BE2C (cell line): ENCODE data around the gene CDC42SE2.
"Not testable (repeated sequence)": the region's sequence is repeated elsewhere in the genome, so short reads cannot be mapped to it uniquely, and the experiment has no call there.

Experiments used
- DNase-seq: peaks from one replicate; pipeline ENCODE4 v3.0.0-alpha.2; 2020
- H3K27me3 ChIP-seq: fragments of 250-450 bp; sonication (Bioruptor Pico); 2 replicates; pipeline ENCODE4 v1.5.1; 2020; ENCODE audit warnings: mild to moderate bottlenecking
- H3K36me3 ChIP-seq: fragments of 250-450 bp; sonication (Bioruptor Pico); 2 replicates; pipeline ENCODE4 v1.5.1; 2020; ENCODE audit warnings: mild to moderate bottlenecking
- H3K4me1 ChIP-seq: fragments of 250-450 bp; sonication (Bioruptor Pico); 2 replicates; pipeline ENCODE4 v1.5.1; 2020
- H3K4me3 ChIP-seq: 2 replicates; pipeline ENCODE4 v1.5.1; 2011; ENCODE audit warnings: low read depth, low read length
- H3K9me3 ChIP-seq: fragments of 250-450 bp; sonication (Bioruptor Pico); 2 replicates; pipeline ENCODE4 v1.5.1; 2020
- TF ChIP-seq, protein P1 (sequence below): IDR thresholded peaks from 2 replicates; pipeline ENCODE4 v1.5.1; 2012; ENCODE audit warnings: mild to moderate bottlenecking, low read depth, low read length

The CDC42SE2 gene

DNA sequence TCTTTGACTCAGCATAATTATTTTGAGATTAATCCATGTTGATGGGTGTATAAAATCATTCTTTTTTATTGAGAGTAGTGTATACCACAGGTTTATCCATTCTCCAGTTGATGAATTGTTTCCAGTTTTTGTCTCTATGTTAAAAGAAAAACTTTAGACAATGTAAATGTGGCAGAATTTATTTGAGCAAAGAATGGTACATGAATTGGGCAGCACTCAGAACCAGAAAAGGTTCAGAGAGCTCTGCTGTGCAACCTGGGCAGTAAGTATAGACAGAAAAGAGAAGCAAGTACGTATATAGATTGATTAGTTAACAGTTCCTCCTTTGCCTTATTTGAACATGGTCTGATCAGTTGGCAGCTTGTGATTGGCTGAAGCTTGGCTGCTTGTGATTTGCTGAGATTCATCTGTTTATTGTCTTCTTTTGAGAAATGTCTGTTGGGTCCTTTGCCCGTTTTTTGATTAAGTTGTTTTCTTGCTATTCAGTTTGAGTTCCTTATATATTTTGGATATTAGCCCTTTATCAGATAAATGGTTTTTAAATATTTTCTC is 41.4 kb downstream of the CDC42SE2 start:
- TF ChIP-seq, protein P1, sequence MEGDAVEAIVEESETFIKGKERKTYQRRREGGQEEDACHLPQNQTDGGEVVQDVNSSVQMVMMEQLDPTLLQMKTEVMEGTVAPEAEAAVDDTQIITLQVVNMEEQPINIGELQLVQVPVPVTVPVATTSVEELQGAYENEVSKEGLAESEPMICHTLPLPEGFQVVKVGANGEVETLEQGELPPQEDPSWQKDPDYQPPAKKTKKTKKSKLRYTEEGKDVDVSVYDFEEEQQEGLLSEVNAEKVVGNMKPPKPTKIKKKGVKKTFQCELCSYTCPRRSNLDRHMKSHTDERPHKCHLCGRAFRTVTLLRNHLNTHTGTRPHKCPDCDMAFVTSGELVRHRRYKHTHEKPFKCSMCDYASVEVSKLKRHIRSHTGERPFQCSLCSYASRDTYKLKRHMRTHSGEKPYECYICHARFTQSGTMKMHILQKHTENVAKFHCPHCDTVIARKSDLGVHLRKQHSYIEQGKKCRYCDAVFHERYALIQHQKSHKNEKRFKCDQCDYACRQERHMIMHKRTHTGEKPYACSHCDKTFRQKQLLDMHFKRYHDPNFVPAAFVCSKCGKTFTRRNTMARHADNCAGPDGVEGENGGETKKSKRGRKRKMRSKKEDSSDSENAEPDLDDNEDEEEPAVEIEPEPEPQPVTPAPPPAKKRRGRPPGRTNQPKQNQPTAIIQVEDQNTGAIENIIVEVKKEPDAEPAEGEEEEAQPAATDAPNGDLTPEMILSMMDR: no peak

DNA sequence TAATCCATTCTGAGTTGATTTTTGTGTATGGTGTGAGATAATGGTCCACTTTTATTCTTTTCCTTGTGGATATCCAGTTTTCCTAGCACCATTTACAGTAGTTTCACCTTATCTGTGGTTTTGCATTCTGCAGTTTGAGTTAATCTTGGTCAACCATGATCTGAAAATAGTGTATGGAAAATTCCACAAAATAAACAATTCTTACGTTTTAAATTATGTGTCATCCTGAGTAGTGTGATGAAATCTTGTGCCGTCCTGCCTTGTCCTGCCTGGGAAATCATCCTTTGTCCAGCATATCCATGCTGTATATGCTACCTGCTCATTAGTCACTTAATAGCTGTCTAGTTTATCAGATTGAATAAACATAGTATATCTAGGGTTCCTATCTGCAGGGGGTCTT is 42.1 kb downstream of the CDC42SE2 start:
- H3K27me3 ChIP-seq: no peaks in the 10 kb centered on the region
- H3K4me1 ChIP-seq: peaks cover 16% of the 10 kb centered on the region
- H3K36me3 ChIP-seq: no peaks in the 10 kb centered on the region
- DNase-seq: no peak
- TF ChIP-seq, protein P1: no peak
- no peaks in the 10 kb centered on the region; the same call in 1 of the 2 replicates for H3K9me3 ChIP-seq
- H3K4me3 ChIP-seq: no peak overlapping the region

More for the DNA sequence above, 41.4 kb downstream of the CDC42SE2 start:
- H3K4me3 ChIP-seq: no peak overlapping the region
- DNase-seq: no peak
- H3K4me1 ChIP-seq: peaks cover 16% of the 10 kb centered on the region
- H3K9me3 ChIP-seq: no peaks in the 10 kb centered on the region; the same call in 1 of the 2 replicates
- H3K36me3 ChIP-seq: no peaks in the 10 kb centered on the region
- H3K27me3 ChIP-seq: no peaks in the 10 kb centered on the region

- DNase-seq: peak; percentile 35
Measured at GRCh38 chr5:131312235-131312772, 48.5 kb downstream of the CDC42SE2 start.

GRCh38 chr5:131316026-131316425 is 52.2 kb downstream of the CDC42SE2 start:
- Histone ChIP-seq H3K9me3 (no peaks in the 10 kb centered on the region), H3K36me3 (no peaks in the 10 kb centered on the region), H3K4me1 (peaks cover 6% of the 10 kb centered on the region; the same call in 1 of the 2 replicates), H3K27me3 (no peaks in the 10 kb centered on the region), H3K4me3 (no peak overlapping the region)
- no peak for DNase-seq
- TF ChIP-seq, protein P1: no peak

More at GRCh38 chr5:131312235-131312772, 48.5 kb downstream of the CDC42SE2 start:
- H3K4me1 ChIP-seq, H3K9me3 ChIP-seq, H3K27me3 ChIP-seq, H3K4me3 ChIP-seq, H3K36me3 ChIP-seq: not testable (repeated sequence)

GRCh38 chr5:131316822-131317221 is 53.0 kb downstream of the CDC42SE2 start:
- Histone ChIP-seq H3K36me3 (no peaks in the 10 kb centered on the region), H3K27me3 (no peaks in the 10 kb centered on the region), H3K4me1 (peaks cover 6% of the 10 kb centered on the region; the same call in 1 of the 2 replicates), H3K9me3 (no peaks in the 10 kb centered on the region), H3K4me3 (no peak overlapping the region)
- DNase-seq: no peak
- TF ChIP-seq, protein P1: no peak

DNA sequence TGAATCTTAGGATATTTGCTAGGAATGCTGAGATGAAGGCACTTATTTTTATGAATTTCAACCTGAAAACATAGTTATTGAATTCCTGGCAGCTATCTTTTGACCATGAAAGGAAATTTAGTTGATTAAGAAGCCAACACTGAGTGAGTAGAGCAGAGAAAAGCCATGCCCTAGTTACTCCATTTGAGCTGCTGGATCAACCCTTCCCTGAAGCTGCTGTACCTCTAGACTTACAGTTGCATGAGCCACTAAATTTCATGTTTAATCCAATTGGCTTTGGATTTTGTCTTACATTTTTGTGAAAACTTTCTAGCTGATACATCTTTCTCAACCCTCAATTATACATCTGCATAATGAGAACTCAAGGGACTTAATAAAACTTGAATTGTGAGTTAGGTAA is 54.6 kb downstream of the CDC42SE2 start:
- TF ChIP-seq, protein P1: no peak
- DNase-seq: no peak
- Histone ChIP-seq H3K4me1 (peaks cover 6% of the 10 kb centered on the region; the same call in 1 of the 2 replicates), H3K4me3 (no peak overlapping the region), H3K36me3 (no peaks in the 10 kb centered on the region), H3K9me3 (no peaks in the 10 kb centered on the region), H3K27me3 (no peaks in the 10 kb centered on the region)
